NCI-H2107 treated with DMSO at 0.1 percent for 48 hours (cell line): ENCODE data around the gene MTAP.

Source experiments
- DNase-seq: peaks from one replicate; lab custom pipeline; 2025; ENCODE audit not compliant: unreplicated experiment; lab: John Stamatoyannopoulos, UW

The MTAP gene

GRCh38 chr9:21848615-21849014 is 46.2 kb downstream of the MTAP start:
- DNase-seq: no peak

GRCh38 chr9:21852754-21853153 is 50.3 kb downstream of the MTAP start:
- DNase-seq: no peak

- no peak for DNase-seq
Observed at GRCh38 chr9:21853414-21853813, 51.0 kb downstream of the MTAP start.

- DNase-seq: no peak
Observed at GRCh38 chr9:21854119-21854518, 51.7 kb downstream of the MTAP start.

GRCh38 chr9:21854594-21854993 is 52.2 kb downstream of the MTAP start:
- no peak for DNase-seq

GRCh38 chr9:21856301-21857094 is 54.1 kb downstream of the MTAP start:
- no peak for DNase-seq

GRCh38 chr9:21862871-21863270 is 60.4 kb downstream of the MTAP start:
- no peak for DNase-seq

- no peak for DNase-seq
Observed at GRCh38 chr9:21864505-21864904, 62.1 kb downstream of the MTAP start.

GRCh38 chr9:21866302-21866701 is 63.9 kb downstream of the MTAP start:
- no peak for DNase-seq

- DNase-seq: no peak
Observed at GRCh38 chr9:21871256-21871975, 69.0 kb downstream of the MTAP start.

- DNase-seq: no peak
Observed at GRCh38 chr9:21872696-21873095, 70.3 kb downstream of the MTAP start.

GRCh38 chr9:21873540-21874221 is 71.2 kb downstream of the MTAP start:
- no peak for DNase-seq

GRCh38 chr9:21875893-21876292 is 73.5 kb downstream of the MTAP start:
- DNase-seq: no peak

- DNase-seq: no peak
Observed at GRCh38 chr9:21883642-21884041, 81.2 kb downstream of the MTAP start.

GRCh38 chr9:21889673-21890072 is 87.2 kb downstream of the MTAP start:
- DNase-seq: no peak

- no peak for DNase-seq
Observed at GRCh38 chr9:21890696-21891095, 88.3 kb downstream of the MTAP start.

GRCh38 chr9:21901546-21901945 is 99.1 kb downstream of the MTAP start:
- no peak for DNase-seq

- DNase-seq: no peak
Observed at GRCh38 chr9:21902136-21902535, 99.7 kb downstream of the MTAP start.

- no peak for DNase-seq
Observed at GRCh38 chr9:21903380-21903965, 101.0 kb downstream of the MTAP start.

- no peak for DNase-seq
Observed at GRCh38 chr9:21904371-21904770, 101.9 kb downstream of the MTAP start.

GRCh38 chr9:21904776-21905175 is 102.3 kb downstream of the MTAP start:
- DNase-seq: no peak

- DNase-seq: no peak
Observed at GRCh38 chr9:21906213-21906612, 103.8 kb downstream of the MTAP start.
